Cortex of kidney (tissue), 1 donor: ENCODE data around the gene CARMIL3.

Experiments used
- DNase-seq: peaks from one replicate; lab custom pipeline; 2025; lab: John Stamatoyannopoulos, UW

Gene CARMIL3

DNA sequence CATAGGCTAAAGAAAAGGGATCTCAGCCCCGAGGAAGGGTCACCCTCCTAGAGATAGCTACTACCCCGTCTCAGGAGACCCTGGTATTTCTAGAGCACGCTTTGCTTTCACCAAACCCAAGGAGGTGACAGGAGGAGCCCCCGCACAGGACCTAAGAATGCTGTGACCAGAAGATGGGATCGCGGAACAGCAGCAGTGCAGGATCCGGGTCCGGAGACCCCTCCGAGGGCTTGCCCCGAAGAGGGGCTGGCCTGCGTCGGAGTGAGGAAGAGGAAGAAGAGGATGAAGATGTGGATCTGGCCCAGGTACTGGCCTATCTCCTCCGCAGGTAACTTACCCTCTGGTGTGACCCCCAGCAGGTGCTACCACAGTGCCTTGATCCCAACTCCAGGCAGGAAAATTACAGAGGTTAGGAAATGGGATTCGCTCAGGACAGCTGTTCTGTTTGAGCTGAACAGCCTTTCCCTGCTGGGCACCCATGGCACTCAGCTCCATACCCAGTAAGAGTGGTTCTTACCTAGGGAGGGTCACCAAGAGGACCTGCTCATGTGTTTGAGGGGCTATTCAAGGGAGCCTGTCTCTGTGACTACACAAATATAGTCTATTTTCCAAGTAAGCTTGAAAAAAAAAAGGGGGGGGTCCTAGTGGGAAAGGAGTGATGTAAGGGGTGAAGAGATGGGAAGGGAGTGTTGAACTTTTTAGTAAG lies 63.8 kb downstream of the CARMIL3 start:
- no peak for DNase-seq

DNA sequence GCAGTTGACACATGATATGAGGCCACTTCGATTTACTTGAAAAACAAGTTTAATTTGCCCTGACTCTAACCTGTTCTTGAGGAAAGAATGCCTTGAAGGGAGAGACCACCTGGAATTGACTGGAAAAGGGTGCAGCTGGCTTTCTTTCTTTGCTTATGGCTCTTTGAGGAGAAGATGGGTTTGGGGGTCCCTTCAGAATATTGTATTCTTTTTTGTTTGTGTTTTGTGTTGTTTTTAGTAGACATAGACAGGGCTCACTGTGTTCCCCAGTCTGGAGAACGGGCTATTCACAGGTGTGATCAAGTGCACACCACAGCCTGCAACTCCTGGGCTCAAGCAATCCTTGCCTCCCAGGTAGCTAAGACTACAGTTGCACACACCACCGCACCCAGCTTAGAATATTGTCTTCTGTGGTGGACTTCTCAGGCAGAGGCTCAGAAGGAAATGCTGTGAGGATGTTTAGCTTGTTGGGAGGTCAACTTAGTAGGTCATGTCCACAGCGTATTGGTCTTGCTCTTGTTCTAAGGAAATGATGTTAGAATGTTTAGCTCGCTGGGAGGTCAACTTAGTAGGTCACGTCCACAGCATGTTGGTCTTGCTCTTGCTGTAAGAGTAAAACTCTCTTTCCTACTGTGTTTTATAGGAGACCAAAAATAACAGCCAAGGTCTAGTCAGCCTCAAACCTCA lies 64.5 kb downstream of the CARMIL3 start:
- DNase-seq, result no peak

DNA sequence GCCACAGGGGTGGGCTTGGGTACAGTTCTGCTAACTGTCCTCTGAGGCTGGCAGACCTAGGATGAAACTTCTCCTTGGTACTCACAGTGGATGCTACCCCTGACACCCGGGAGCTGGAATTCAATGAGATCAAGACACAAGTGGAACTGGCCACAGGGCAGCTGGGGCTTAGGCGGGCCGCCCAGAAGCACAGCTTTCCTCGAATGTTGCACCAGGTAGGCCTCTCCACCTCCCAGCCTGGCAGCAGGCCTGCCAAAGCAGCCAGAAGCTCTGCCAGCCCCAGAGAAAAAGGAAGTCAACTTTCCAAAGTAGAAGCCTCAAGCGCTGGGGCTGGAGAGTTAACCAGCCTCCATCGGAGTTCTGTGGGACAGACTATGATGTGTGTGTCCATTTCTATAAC lies 65.4 kb downstream of the CARMIL3 start:
- no peak for DNase-seq
